ENCODE measurements around the gene PDE11A.
"Not testable (repeated sequence)": the region's sequence is repeated elsewhere in the genome, so short reads cannot be mapped to it uniquely, and the experiment has no call there.

The PDE11A gene

DNA sequence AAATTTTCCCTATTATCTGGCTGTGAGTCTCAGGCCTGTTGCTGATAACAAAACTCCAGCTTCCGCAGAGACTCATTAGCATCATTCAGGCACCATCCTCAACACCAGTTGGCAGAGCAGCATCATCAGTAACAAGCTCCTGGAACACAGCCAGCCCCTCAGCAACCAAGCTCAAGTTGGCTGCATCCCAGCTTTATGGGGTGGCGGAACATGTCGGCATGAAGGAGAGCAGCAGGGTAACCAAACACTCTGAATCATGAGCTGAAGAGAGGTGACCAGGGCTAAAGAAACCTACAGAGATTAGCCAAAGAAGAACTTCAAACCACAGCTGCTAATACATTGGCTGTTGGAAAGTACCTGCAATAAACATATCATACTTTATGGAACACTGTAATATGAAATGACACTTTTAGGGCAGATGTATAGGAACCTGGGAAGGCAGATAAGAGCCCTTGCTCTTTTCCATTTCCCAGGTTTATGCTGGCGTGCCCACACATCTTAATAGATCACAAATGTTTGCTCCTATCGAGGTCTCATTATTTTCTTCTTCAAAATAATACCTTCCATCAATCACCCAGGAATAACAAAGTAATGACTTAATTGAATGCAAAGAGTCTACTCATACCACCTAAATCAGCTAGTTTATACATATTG lies 63.8 kb downstream of the PDE11A start:
- no peak for DNase-seq (ENCODE audit: low read depth in 2 of 2)

DNA sequence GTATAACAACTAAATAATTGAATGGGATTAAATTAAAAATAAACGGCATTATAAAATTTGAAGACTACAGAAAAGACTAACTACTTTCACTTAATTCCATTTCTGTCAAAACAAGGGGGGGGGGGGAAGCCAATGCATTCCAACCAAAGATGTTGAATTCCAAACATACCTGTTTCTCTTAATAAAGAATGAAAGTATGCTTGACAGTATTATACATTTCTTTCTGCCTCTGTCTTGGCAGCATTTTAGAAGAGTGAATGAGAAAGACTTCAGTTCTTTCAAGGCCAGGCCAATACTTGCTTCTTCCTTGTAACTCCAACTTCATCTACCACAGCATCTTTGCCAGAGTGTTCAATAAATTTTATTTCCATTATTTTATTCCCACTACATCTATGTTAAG lies 65.9 kb downstream of the PDE11A start:
- DNase-seq (ENCODE audit: low read depth in 2 of 2) = no peak

DNA sequence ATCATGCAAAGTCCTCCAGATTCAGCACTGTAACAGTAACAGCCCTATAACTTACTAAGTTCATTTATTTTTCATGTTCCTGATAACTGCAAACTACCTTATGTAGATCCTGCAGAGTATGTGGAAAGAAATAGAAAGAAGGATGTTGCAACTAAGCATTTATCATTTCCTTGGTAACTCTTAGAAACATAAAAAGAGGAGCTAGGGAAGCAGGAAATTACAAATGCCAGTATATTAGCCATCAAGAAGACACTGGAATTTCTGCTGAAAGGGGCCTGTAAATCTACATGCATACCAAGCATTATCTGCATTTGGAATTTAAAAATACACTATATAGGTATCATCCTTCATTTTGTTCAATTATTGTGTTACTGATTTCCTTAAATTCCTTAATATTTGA lies 66.8 kb downstream of the PDE11A start:
- DNase-seq (ENCODE audit: low read depth in 2 of 2) = no peak

DNA sequence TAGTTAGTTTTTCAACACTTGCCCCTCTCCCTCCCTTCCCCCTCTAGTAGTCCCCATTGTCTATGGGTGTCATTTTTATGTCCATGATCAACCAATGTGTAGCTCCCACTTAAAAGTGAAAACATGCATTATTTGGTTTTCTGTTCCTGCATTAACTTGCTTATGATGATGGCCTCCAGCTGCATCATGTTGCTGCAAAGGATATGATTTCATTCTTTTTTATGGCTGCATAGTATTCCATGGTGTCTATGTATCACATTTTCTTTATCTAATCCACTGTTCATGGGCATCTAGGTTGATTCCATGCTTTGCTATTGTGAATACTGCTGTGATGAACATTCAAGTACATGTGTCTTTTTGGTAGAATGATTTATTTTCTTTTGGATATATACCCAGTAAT lies 70.5 kb downstream of the PDE11A start:
- no peak for DNase-seq (ENCODE audit: low read depth in 2 of 2)

DNA sequence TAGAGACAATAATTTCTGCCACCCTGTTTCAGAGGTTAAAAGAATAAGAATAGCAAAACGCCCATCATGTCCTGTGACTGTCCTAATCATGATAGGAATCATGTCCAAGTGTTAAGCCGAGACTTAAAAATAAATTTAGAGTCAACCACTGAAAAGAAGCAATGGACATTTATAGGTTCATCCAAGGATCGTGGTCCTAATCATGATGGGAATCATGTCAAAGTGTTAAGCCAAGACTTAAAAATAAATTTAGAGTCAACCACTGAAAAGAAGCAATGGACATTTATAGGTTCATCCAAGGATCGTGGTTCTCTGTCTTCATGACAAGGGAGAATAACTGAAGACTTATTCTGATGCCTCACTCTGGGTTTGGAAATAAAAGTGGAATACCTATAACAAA lies 73.6 kb downstream of the PDE11A start:
- no peak for DNase-seq (ENCODE audit: low read depth in 2 of 2)

DNA sequence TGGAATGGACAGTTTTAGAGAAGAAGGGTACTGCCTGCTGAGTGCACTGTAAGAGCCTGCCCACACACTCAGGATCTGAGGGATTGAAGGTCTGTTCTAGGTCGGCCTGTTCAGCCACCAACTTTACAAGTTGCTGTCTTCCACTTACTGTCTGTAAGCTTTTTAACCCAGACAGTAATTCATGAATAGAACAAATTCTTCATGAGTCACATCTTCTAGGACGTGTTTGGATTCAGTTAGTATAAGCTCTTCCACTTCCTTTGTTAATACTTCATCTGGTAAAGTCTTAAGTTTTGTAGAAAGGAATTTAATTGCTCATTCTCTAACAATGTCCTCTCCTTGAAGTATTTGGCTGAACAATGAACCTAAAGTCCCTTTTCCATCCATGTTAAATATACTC lies 74.6 kb downstream of the PDE11A start:
- DNase-seq (ENCODE audit: low read depth in 2 of 2) = no peak

DNA sequence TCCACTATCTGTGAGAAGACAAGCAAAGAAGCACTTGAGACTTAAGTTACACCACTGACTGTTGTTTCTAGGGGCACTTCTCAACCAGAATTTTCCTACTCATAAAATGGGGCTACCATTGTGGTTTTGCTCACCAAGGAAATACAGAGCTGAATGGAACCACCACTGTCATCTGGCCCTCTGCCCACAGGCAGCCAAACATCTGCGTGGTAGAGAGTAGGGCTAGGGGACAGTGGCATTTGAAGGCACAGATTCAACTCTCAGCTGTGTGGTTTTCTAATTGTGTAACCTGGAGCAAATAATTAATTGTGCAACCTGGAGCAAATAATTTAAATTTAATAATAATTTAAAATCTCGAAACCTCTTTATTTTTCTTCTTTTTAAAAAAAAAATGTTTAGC lies 79.6 kb downstream of the PDE11A start:
- DNase-seq (ENCODE audit: low read depth in 2 of 2) = no peak

DNA sequence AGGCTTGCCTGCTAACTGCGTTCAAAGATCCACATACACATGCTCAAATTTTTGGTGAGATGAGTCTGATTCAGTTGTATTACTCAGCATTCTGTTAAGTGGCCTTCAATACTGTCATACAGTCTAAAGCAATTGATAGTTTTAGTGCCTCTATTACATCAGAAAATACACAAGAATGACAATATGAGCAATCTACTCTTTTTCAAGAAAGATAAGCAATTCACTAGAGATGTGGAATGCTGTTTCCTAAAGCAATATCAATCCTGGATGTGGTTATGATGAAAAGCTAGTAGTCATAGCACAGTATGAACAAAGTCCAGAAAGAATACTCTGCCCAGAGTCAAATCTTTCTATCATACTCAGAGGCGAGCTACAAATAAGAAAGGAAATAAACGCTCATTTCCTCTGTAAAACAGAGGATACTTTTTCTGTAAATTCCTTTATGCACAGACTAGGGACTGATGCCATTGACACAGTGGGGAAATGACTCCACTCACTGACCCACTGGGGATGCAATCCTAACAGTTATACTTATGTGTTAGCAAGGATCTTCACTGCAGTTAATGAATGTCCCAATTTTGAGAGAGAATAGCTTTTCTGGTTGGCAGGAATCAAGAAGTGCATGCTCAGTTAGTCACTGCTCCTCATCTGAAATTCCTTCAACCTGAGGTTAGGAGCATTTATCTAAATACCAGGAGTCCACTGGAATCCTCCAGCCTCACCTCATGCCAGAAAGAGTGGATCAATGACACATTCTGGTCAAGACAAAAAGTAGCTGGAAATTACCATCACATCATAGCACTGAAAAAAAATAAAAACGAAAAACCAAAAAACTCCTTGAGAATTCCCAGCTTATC lies 83.3 kb downstream of the PDE11A start:
- DNase-seq (ENCODE audit: low read depth in 2 of 2) = no peak

DNA sequence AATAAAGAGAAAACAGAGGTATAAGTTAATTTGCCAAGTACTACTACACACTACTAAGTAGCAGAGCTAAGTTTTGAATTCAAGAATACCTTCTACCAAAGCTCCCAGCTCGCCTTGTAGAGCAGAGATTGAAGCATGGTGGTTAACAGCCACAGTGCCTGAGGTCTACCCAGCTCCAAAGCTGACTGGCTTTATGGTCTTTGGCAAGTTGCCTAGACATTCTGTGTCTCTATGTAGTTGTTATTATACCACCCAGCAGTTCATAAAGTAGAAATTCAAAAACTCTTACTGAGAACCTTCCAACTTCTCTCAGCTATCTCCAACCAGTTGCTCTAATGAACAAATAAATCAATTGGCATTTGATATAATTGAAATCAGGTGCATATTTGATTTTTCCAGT lies 87.8 kb downstream of the PDE11A start:
- no peak for DNase-seq (ENCODE audit: low read depth in 2 of 2)

DNA sequence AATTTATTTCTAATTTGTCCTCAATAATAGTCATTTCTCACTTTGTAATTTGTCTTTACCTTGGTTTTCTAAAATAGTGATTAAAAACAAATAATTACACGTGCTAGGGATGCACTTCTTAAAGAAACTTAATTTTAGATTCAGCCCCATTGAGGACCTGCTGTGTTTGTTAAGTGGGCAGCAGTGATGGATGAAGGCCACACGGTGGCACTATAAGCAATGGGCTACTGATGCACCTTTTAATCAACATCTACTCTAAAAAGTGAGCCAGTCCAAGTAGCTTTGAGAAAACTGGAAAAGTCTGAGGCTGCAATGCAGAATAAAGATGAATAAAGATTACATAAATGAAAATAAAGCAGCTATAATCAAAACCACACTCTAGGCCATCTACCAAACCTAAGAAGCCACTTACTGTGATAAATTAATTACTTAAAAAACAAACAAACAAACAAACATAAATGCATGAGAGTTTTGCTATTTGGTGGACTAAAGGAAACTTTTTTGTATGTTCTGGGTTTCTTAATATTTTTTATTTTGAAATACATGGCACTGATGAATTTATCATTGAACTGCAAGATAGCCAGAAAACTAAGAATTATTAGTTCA lies 89.3 kb downstream of the PDE11A start:
- no peak for DNase-seq (ENCODE audit: low read depth in 2 of 2)

DNA sequence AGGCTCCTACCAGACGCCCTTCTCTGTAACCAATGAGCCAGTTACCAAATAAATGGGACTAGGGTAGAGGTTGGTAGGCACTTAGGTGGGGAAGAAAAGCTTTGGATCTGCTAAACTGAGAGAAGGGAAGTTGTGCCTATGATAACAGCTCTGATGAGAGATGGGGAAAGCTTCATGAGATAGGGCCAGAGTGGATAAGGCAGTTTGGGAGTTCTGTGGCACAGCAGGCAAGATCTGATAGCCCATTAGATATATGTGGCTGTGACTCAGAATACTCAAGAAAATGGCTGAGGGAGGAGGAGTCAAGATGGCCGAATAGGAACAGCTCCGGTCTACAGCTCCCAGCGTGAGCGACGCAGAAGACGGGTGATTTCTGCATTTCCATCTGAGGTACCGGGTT lies 99.8 kb downstream of the PDE11A start:
- no peak for DNase-seq (ENCODE audit: low read depth in 2 of 2)

DNA sequence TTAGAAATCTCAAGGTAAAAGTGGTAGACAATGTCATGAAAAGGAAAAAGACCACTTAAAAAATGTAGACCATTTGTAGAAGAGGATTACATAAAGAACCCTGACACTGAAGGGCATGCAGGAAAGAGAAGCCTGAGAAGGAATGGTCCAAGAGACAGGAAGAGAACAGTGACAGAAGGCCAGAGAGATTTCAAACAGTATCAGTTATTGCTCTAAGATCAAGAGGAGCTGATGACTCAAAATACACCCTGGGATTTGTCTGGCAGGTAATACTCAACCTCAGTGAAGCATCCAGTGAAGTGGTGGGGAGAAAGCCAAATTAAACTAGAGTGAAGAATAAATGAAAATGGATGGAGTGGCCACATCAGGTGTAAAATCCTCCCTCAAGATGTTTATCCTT lies 100.5 kb downstream of the PDE11A start:
- DNase-seq (ENCODE audit: low read depth in 2 of 2) = no peak

DNA sequence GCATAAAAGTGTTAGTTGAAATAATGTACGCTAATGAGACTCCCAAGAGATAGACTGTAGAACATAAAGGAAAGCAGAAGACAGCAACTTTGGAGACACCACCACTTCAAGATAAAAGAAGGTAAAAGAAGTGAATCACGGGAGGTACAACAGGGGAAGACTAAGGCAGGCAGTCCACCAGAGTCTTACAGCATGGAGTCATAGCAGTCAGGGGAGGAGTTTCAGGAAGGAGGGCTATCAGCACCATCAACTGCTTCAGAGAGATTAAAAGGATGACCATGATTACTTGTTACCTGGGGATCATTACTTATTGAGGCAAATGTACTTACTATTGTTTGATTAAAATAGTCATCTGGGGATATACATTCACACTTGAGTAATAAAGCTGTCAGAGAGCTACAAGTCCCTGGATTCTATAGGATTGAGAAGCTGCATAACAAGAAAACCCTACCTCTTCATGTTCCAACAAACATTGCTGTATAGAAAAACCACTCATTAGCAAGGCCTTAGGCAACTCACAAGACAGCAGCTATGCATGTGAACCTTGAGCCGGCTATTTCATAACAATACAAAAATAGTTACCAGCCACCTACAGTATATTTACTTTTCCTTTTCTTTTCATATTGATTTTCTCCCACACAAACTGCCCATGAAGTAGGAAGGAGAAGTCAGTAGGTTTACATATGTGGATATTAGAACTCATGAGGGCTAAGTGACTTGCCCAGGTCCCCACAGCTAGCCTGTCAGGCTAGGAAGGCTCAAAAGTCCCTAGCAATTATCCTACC lies 101.7 kb downstream of the PDE11A start:
- DNase-seq (ENCODE audit: low read depth in 2 of 2) = no peak

DNA sequence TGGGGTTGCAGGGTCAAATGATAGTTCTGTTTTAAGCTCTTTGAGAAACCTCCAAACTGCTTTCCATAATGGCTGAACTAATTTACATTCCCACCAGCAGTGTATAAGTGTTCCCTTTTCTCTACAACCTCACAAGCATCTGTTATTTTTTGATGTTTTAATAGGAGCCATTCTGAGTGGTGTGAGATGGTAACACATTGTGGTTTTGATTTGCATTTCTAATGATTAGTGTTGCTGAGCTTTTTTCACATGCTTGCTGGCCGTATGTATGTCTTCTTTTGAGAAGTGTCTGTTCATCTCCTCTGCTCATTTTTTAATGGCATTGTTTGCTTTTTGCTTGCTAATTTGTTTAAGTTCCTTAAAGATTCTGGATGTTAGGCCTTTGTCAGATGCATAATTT lies 107.7 kb downstream of the PDE11A start:
- no peak for DNase-seq (ENCODE audit: low read depth in 2 of 2)

DNA sequence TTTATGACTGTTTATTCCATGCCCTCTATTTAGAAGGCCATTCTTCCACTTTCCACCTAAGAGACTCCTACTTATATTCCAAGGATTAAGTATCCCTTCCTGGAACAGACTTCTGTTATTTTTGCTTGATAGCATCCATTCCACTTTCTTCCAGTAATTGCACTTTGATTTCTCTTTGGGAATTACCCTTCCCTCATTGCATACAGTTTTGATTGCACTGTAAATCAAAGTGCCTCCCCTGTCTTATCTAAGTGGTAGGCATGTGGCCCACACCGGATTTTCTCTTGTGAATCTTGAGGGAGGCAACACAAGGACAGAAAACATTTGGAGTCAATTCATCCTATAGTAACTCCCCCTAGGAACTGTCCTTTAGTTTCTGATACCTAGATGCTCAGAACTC lies 120.4 kb downstream of the PDE11A start:
- DNase-seq (ENCODE audit: low read depth in 2 of 2) = no peak

DNA sequence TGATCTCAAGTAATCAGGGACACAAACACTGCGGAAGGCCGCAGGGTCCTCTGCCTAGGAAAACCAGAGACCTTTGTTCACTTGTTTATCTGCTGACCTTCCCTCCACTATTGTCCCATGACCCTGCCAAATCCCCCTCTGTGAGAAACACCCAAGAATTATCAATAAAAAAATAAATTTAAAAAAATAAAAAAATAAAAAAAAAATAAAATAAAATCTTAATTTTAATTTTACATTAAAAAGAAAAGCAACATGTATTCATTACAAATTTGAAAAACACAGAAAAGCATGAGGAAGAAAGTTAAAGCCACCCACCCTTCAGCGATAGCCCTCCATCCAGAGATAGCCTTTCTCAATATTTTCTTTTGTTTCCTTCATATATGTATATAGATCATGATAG lies 125.0 kb downstream of the PDE11A start:
- not testable (repeated sequence) for DNase-seq (ENCODE audit: low read depth in 2 of 2)

DNA sequence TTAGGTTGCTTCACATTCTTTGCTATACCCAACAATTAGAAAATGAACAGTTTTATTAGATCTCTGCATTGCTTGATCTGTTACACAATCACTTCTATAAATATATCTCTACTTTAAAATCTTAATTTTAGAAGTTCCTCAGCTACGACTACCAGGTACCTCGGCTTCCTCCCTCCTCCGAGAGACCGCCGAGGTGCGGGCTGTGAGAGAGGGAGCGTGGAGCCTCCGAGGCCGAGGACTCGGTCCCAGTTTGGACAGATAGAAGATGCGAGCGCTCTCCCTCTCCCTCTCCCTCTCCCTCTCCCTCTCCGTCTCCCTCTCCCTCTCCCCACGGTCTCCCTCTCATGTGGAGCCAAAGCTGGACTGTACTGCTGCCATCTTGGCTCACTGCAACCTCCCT lies 128.0 kb downstream of the PDE11A start:
- DNase-seq (ENCODE audit: low read depth in 2 of 2) = not testable (repeated sequence)

DNA sequence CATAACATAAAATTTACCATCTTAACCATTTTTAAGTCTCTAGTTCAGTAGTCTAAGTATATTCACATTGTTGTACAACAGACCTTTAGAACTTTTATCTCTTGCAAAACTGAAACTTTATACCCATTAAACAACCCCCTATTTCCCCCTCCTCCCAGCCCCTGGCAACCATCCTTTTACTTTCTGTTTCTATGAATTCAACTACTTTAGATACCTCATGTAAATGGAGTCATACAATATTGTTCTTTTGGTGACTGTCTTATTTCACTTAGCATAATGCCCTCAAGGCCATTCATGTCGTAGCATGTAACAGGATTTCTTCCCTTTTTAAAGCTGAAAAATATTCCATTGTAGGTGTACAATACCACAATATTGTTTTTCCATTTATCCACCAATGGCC lies 129.8 kb downstream of the PDE11A start:
- DNase-seq (ENCODE audit: low read depth in 2 of 2) = no peak

DNA sequence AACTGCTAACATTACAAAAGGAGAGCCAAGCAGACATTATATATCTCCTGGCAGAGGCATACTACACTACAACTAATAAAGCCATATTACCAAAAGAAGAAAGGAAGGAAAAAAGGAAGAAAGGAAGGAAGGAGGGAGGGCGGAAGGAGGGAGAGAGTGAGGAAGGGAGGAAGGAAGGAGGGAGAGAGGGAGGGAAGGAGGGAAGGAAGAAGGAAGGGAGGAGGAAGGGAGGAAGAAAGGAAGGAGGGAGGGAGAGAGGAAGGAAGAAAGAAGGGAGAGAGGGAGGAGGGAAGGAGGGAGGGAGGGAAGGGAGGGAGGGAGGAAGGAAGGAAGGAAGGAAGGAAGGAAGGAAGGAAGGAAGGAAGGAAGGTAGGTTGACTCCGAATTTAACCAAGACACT lies 133.4 kb downstream of the PDE11A start:
- DNase-seq (ENCODE audit: low read depth in 2 of 2) = no peak

DNA sequence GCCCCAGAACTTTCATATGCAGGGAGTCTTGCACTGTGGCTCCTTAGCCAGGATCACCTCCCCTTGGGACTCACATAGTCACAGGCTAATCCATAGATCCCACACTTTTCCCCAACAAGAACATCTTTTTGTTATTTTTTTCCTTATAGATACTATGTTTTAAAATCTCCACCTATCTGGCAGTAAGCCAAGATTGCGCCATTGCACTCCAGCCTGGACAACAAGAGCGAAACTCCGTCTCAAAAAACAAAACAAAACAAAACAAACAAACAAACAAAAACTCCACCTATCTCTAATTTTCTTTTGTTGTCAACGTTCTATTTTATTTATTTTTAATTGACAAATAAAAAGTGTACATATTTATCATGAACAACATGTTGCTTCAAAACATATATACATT lies 141.7 kb downstream of the PDE11A start:
- no peak for DNase-seq (ENCODE audit: low read depth in 2 of 2)

DNA sequence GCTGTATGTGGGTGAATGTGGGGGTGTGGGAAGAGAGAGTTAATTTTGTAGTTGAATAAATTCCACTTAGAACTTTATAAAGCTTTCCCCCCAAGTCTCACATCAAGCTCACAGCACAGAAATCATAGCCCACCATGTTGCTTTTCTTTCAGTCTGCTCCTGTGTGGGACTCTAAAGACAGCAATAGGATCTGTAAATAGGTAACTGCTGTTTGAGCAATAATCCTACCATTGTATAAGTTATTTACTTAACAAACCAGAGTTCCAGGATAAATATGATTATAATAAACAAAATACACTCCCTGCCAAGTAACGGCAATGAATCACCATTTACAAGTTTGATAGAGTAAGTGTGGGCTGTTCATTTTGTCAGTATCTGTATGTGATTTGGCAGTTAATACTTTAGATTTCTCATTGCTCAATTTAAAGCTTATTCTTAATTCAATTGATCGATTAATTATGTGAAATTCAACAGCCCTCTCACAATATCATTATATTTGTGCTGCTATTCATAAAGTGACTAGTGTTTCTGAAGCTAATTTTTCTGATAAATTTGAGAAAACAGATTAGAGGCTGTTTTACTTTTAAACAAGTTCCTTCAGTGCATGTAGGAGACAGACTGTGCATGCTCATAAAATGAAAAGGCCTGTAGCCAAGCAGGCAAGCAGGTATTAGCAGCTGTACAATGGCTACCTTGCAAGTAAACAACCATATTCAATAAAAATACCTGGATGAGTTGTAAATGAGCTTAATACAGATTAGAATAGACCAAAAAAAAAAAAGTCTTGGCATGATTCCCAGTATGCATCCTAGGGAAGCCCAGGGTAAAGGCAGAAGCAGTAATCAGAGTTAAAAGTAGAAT lies 142.7 kb downstream of the PDE11A start:
- DNase-seq (ENCODE audit: low read depth in 2 of 2) = no peak

Measured in stimulated activated CD4-positive, alpha-beta T cell treated with anti-CD3 and anti-CD28 coated beads, Interleukin-1b, Interleukin-23, amount 100 ng/mL, for 1 hour (primary cell).